Lung (tissue), 12 donors: ENCODE results near the gene LRP1B. TPM values are rescaled to one million over a fixed set of nuclear protein-coding genes. Genes with fewer than 3 reads are reported as not detected.

Experiments
- ATAC-seq: fragments of 200-7000 bp; cut with Tn5 transposase; one replicate; pipeline ENCODE4 v1.9.1; 2020; ENCODE audit warnings: moderate number of reproducible peaks; ENCODE audit not compliant: insufficient read depth, low FRiP score
- DNase-seq, 3 donors: peaks; one replicate each; pipeline ENCODE4 v3.0.0-alpha.2; 2013 to 2017
- H3K27ac ChIP-seq, 2 donors: one replicate each; pipeline ENCODE4 v1.5.1; 2013; ENCODE audit warnings: mild to moderate bottlenecking in 2 of 2, moderate library complexity in 2 of 2, control low read depth in 1 of 2, inconsistent platforms in 1 of 2, low read depth in 1 of 2, low read length in 1 of 2
- H3K27me3 ChIP-seq, 3 donors: one replicate each; pipeline ENCODE4 v1.5.1; 2013; ENCODE audit warnings: low read length in 2 of 3; ENCODE audit not compliant: control insufficient read depth in 3 of 3, insufficient read depth in 3 of 3
- H3K36me3 ChIP-seq, 4 donors: one replicate each; pipeline ENCODE4 v1.5.1; 2013; ENCODE audit warnings: low read length in 4 of 4, mild to moderate bottlenecking in 1 of 4, moderate library complexity in 1 of 4; ENCODE audit not compliant: control insufficient read depth in 4 of 4, insufficient read depth in 4 of 4
- H3K4me1 ChIP-seq, 5 donors: one replicate each; pipeline ENCODE4 v1.5.1; 2013; ENCODE audit warnings: low read length in 5 of 5, mild to moderate bottlenecking in 2 of 5, moderate library complexity in 1 of 5; ENCODE audit not compliant: control insufficient read depth in 5 of 5, insufficient read depth in 5 of 5
- H3K4me3 ChIP-seq: one replicate; pipeline ENCODE4 v1.5.1; 2013; ENCODE audit warnings: mild to moderate bottlenecking, control low read depth, moderate library complexity
- H3K9ac ChIP-seq, 2 donors: one replicate each; pipeline ENCODE4 v1.5.1; 2013; ENCODE audit warnings: low read length in 2 of 2, control low read depth in 1 of 2; ENCODE audit not compliant: insufficient read depth in 1 of 2
- H3K9me3 ChIP-seq, 4 donors: one replicate each; pipeline ENCODE4 v1.5.1; 2013; ENCODE audit warnings: low read length in 3 of 4, mild to moderate bottlenecking in 1 of 4, moderate library complexity in 1 of 4; ENCODE audit not compliant: control insufficient read depth in 4 of 4, insufficient read depth in 3 of 4
- CTCF ChIP-seq: IDR thresholded peaks from 2 replicates; pipeline ENCODE4 v1.5.1; 2012; ENCODE audit warnings: mild to moderate bottlenecking; ENCODE audit errors: control extremely low read depth, extremely low read depth
- WGBS, 2 donors: extraction: QIAGEN DNeasy Blood & Tissue Kit; methylation state at CpG; one replicate each; pipeline ENCODE4 v1.1.7; 2013; 5-methylcytosine and 5-hydroxymethylcytosine counted together
- polyA plus RNA-seq, 2 donors: library from polyadenylated mRNA; stranded (reverse); fragments of 200-250 nt; gene quantifications; one replicate each; pipeline ENCODE4 v1.2.1, GENCODE V29; 2013
- total RNA-seq, 2 donors: library from RNA; depleted of rRNA in 1 of 2; stranded (reverse); fragments of >200 nt in 1 of 2; gene quantifications; one replicate each; pipeline ENCODE4 v1.2.1, GENCODE V29; 2014 to 2021
- donor health status: control.
- donor health status: control.
- donor health status: Bipolar disorder and iron deficiency.
- donor health status: healthy.
- donor health status: DM: yes; HTN: yes; CAD: no.

LRP1B gene
- total and polyA plus RNA-seq, 4 donors: 0.01 to 6.5 (median 0.16) TPM

- TF ChIP-seq CTCF: no peak
- H3K36me3 ChIP-seq: no peaks in the 10 kb centered on the region
- H3K4me3 ChIP-seq: no peak overlapping the region
- no peak for DNase-seq
- WGBS, 2 donors: 87 to 94% methylated on average over 1 of the region's 1 CpG
- no peak overlapping the region for H3K9ac ChIP-seq
- no peak for ATAC-seq
- H3K9me3 ChIP-seq: no peaks in the 10 kb centered on the region
- no peaks in the 10 kb centered on the region for H3K27me3 ChIP-seq
- no peak overlapping the region for H3K27ac ChIP-seq
- no peaks in the 10 kb centered on the region for H3K4me1 ChIP-seq
These were observed 138.1 kb downstream of the LRP1B start for GRCh38 chr2:141992695-141993094.

GRCh38 chr2:141968433-141968832, 162.4 kb downstream of the LRP1B start:
- TF ChIP-seq CTCF: no peak
- ATAC-seq (no peak), DNase-seq (no peak)
- no peaks in the 10 kb centered on the region for H3K4me1 ChIP-seq
- WGBS, 2 donors: 37 to 62% methylated on average over 2 of the region's 2 CpGs
- no peaks in the 10 kb centered on the region for H3K27me3 ChIP-seq
- H3K36me3 ChIP-seq: no peaks in the 10 kb centered on the region
- no peaks in the 10 kb centered on the region for H3K9me3 ChIP-seq
- no peak overlapping the region for H3K4me3 ChIP-seq
- H3K9ac ChIP-seq: no peak overlapping the region
- no peak overlapping the region for H3K27ac ChIP-seq

GRCh38 chr2:141967980-141968379, 162.8 kb downstream of the LRP1B start:
- TF ChIP-seq CTCF: no peak
- Histone ChIP-seq H3K27ac (no peak overlapping the region), H3K36me3 (no peaks in the 10 kb centered on the region), H3K27me3 (no peaks in the 10 kb centered on the region), H3K9me3 (no peaks in the 10 kb centered on the region), H3K4me1 (no peaks in the 10 kb centered on the region), H3K9ac (no peak overlapping the region), H3K4me3 (no peak overlapping the region)
- WGBS, 2 donors: 74 to 83% methylated on average over 2 of the region's 2 CpGs
- no peak for ATAC-seq
- no peak for DNase-seq

GRCh38 chr2:141967503-141967902, 163.3 kb downstream of the LRP1B start:
- Histone ChIP-seq H3K27ac (no peak overlapping the region), H3K4me1 (no peaks in the 10 kb centered on the region), H3K36me3 (no peaks in the 10 kb centered on the region), H3K4me3 (no peak overlapping the region), H3K9ac (no peak overlapping the region), H3K9me3 (no peaks in the 10 kb centered on the region), H3K27me3 (no peaks in the 10 kb centered on the region)
- ATAC-seq: no peak
- no peak for TF ChIP-seq CTCF
- no peak for DNase-seq
- 65 to 80% methylated on average over 1 of the region's 1 CpG for WGBS, 2 donors
